Loucy (cell line): ENCODE data around the gene FEZF2.

Experiments used
- CTCF ChIP-seq: fragments of 200-600 bp; sonication (generic); conservative IDR thresholded peaks from 2 replicates; pipeline ENCODE4 v1.5.1; 2014; ENCODE audit warnings: mild to moderate bottlenecking, antibody characterized with exemption, low read length
- EZH2phosphoT487 ChIP-seq: fragments of 200-600 bp; IDR thresholded peaks from 2 replicates; pipeline ENCODE4 v1.6.1; 2018; ENCODE audit warnings: antibody characterized with exemption, mild to moderate bottlenecking, moderate library complexity, borderline replicate concordance

- no peak for TF ChIP-seq CTCF
- no peak for TF ChIP-seq EZH2phosphoT487
Observed at GRCh38 chr3:62355703-62356102, 17.6 kb downstream of the FEZF2 start.
